Activated naive CD4-positive, alpha-beta T cell treated with anti-CD3 and anti-CD28 coated beads, Interleukin-2, amount 50 U/mL, for 24 hours (primary cell): ENCODE data around the gene RBKS.
"Not testable (repeated sequence)": the region's sequence is repeated elsewhere in the genome, so short reads cannot be mapped to it uniquely, and the experiment has no call there.

Source experiments
- H3K27ac Mint-ChIP-seq: one replicate; pipeline ENCODE4 v1.8.0; 2021; ENCODE audit warnings: mild to moderate bottlenecking, mixed read lengths
- H3K27me3 Mint-ChIP-seq: one replicate; pipeline ENCODE4 v1.8.0; 2021; ENCODE audit warnings: mixed read lengths
- H3K36me3 Mint-ChIP-seq: one replicate; pipeline ENCODE4 v1.8.0; 2021; ENCODE audit warnings: mixed read lengths
- H3K4me1 Mint-ChIP-seq: one replicate; pipeline ENCODE4 v1.8.0; 2021; ENCODE audit warnings: mixed read lengths
- H3K4me3 Mint-ChIP-seq: one replicate; pipeline ENCODE4 v1.8.0; 2021; ENCODE audit warnings: mild to moderate bottlenecking, mixed read lengths
- H3K9me3 Mint-ChIP-seq: one replicate; pipeline ENCODE4 v1.8.0; 2021; ENCODE audit warnings: mixed read lengths

Gene RBKS

DNA sequence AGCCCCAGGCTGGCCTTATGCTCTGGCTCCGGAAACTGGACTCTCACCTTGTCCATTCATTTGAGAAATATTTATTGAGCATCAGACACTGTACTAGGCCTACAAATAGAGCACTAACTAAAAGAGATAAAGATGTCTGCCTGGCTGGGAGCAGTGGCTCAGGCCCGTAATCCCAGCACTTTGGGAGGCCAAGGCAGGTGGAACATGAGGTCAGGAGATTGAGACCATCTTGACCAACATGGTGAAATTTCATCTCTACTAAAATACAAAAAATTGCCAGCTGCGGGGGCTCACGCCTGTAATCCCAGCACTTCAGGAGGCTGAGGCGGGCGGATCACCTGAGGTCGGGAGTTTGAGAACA, 126.3 kb downstream of the RBKS start:
- Mint-ChIP-seq H3K4me1 (peaks cover 13% of the 10 kb centered on the region), H3K9me3 (no peaks in the 10 kb centered on the region), H3K27ac (no peak overlapping the region), H3K4me3 (no peak overlapping the region), H3K27me3 (no peaks in the 10 kb centered on the region), H3K36me3 (no peaks in the 10 kb centered on the region)

- no peak overlapping the region for H3K4me3 Mint-ChIP-seq
Measured at GRCh38 chr2:27762951-27763906, 127.0 kb downstream of the RBKS start.

GRCh38 chr2:27756544-27757498, 133.4 kb downstream of the RBKS start:
- Mint-ChIP-seq H3K27me3 (peaks cover 1% of the 10 kb centered on the region), H3K4me1 (no peaks in the 10 kb centered on the region), H3K27ac (no peak overlapping the region), H3K4me3 (no peak overlapping the region), H3K36me3 (no peaks in the 10 kb centered on the region), H3K9me3 (no peaks in the 10 kb centered on the region)

More at GRCh38 chr2:27762951-27763906, 127.0 kb downstream of the RBKS start:
- H3K36me3 Mint-ChIP-seq = no peaks in the 10 kb centered on the region
- no peaks in the 10 kb centered on the region for H3K27me3 Mint-ChIP-seq
- no peaks in the 10 kb centered on the region for H3K9me3 Mint-ChIP-seq
- H3K4me1 Mint-ChIP-seq = peaks cover 13% of the 10 kb centered on the region
- no peak overlapping the region for H3K27ac Mint-ChIP-seq

DNA sequence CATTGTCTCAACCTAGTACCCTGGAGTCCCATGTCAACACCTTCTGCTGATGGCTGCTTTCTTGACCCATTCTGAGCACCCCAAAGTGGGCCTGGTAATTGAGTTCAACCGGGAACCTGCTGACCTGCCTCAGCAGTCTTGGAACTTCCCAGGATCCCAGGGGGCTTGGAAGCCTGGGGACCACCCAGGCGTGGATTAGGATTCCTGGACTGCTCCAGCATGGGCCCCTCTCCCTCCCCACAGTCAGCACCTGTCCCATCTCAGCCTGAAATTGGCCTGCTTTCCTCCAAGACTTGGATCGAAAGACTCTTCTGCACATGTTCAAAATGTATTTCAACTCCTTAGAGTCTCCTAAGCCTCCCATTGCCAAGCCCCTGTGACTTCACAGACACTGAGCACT, 134.1 kb downstream of the RBKS start:
- H3K27me3 Mint-ChIP-seq = peaks cover 1% of the 10 kb centered on the region
- H3K9me3 Mint-ChIP-seq = no peaks in the 10 kb centered on the region
- H3K27ac Mint-ChIP-seq = no peak overlapping the region

GRCh38 chr2:27754831-27755230, 135.4 kb downstream of the RBKS start:
- no peaks in the 10 kb centered on the region for H3K4me1 Mint-ChIP-seq
- no peak overlapping the region for H3K27ac Mint-ChIP-seq
- H3K4me3 Mint-ChIP-seq = no peak overlapping the region
- no peaks in the 10 kb centered on the region for H3K9me3 Mint-ChIP-seq
- H3K27me3 Mint-ChIP-seq = peaks cover 1% of the 10 kb centered on the region
- no peaks in the 10 kb centered on the region for H3K36me3 Mint-ChIP-seq

More for the DNA sequence above, 134.1 kb downstream of the RBKS start:
- no peaks in the 10 kb centered on the region for H3K4me1 Mint-ChIP-seq
- no peak overlapping the region for H3K4me3 Mint-ChIP-seq
- no peaks in the 10 kb centered on the region for H3K36me3 Mint-ChIP-seq

- Mint-ChIP-seq H3K9me3 (no peaks in the 10 kb centered on the region), H3K36me3 (peaks cover 1% of the 10 kb centered on the region), H3K4me1 (no peaks in the 10 kb centered on the region), H3K27me3 (peaks cover 1% of the 10 kb centered on the region), H3K4me3 (no peak overlapping the region), H3K27ac (no peak overlapping the region)
Measured at GRCh38 chr2:27754138-27754588, 136.0 kb downstream of the RBKS start.

DNA sequence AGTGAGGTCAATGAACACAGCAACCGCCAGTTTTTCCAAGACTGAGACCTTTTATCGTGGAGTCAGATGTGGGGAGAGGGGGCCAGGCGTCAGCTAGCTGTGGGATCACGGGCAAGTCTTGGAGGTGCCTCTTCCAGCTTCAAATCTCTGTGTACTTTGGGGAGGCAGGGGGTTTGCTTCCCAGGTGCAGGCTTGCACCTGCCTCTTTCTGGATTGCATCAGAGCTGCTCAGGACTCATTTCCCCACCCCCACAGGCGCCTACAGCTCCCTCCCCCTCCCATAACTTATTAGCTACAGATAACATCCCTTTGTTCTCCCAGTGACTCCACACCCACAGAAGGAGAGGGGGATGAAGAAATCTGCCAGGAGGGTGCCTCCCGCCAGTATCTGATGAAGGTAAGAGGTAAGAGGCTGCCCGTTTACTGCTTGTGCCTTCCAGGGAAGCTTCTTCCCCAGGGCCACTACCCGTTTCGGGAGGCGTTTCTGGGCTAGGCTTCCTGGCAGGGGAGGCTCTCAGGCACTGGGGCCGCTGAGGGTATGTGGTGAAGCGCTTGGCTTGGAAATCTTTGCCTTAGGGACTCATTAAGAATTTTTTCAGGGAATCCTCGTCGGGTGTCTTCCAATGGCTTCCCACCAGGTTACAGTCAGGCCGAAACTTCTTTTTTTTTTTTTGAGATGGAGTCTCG, 137.5 kb downstream of the RBKS start:
- Mint-ChIP-seq H3K27ac (no peak overlapping the region), H3K27me3 (peaks cover 1% of the 10 kb centered on the region), H3K9me3 (no peaks in the 10 kb centered on the region), H3K36me3 (peaks cover 1% of the 10 kb centered on the region), H3K4me1 (no peaks in the 10 kb centered on the region), H3K4me3 (no peak overlapping the region)

- Mint-ChIP-seq H3K27ac (no peak overlapping the region), H3K9me3 (no peaks in the 10 kb centered on the region), H3K27me3 (no peaks in the 10 kb centered on the region), H3K36me3 (peaks cover 1% of the 10 kb centered on the region), H3K4me3 (no peak overlapping the region), H3K4me1 (no peaks in the 10 kb centered on the region)
Measured at GRCh38 chr2:27751377-27751776, 138.8 kb downstream of the RBKS start.

GRCh38 chr2:27748803-27749554, 141.2 kb downstream of the RBKS start:
- H3K9me3 Mint-ChIP-seq, H3K4me1 Mint-ChIP-seq, H3K4me3 Mint-ChIP-seq, H3K27me3 Mint-ChIP-seq, H3K27ac Mint-ChIP-seq, H3K36me3 Mint-ChIP-seq: not testable (repeated sequence)

GRCh38 chr2:27747827-27748352, 142.3 kb downstream of the RBKS start:
- Mint-ChIP-seq H3K4me1 (no peaks in the 10 kb centered on the region), H3K27me3 (no peaks in the 10 kb centered on the region), H3K27ac (no peak overlapping the region), H3K36me3 (peaks cover 1% of the 10 kb centered on the region), H3K4me3 (no peak overlapping the region), H3K9me3 (no peaks in the 10 kb centered on the region)

- Mint-ChIP-seq H3K27me3 (no peaks in the 10 kb centered on the region), H3K36me3 (peaks cover 1% of the 10 kb centered on the region), H3K4me3 (no peak overlapping the region), H3K4me1 (no peaks in the 10 kb centered on the region), H3K9me3 (no peaks in the 10 kb centered on the region), H3K27ac (no peak overlapping the region)
Measured at GRCh38 chr2:27746325-27746724, 143.9 kb downstream of the RBKS start.

DNA sequence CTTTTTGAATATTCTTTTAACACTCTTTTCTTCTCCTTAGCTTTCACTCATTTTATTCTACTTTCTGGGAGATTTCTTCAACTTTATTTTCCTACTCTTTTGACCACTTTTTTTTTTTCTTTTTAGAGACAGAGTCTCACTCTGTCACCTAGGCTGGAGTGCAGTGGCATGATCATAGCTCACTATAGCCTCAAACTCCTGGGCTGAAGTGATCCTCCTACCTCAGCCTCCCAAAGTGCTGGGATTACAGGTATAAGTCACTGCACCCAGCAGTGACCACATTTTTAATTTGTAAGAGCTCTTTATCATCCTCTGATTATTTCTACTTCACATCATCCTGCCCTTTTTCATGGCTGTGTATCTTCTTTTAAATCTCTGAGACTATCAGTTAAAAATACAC, 144.7 kb downstream of the RBKS start:
- not testable (repeated sequence) for H3K9me3 Mint-ChIP-seq

DNA sequence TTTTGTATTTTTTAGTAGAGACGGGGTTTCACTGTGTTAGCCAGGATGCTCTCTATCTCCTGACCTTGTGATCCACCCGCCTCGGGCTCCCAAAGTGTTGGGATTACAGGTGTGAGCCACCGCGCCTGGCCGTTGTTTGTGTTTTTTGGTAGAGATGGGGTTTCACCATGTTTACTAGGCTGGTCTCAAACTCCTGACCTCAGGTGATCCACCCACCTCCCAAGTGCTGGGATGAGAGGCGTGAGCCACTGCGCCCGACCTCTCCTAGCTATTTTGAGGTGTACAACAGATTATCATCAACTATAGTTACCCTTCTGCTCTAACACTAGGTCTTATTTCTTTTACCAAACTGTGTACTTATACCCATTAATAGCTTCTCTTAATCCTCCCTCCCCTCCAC, 147.6 kb downstream of the RBKS start:
- Mint-ChIP-seq H3K27me3 (no peaks in the 10 kb centered on the region), H3K4me3 (no peak overlapping the region), H3K4me1 (no peaks in the 10 kb centered on the region), H3K36me3 (no peaks in the 10 kb centered on the region), H3K27ac (no peak overlapping the region), H3K9me3 (no peaks in the 10 kb centered on the region)

More for the DNA sequence above, 144.7 kb downstream of the RBKS start:
- not testable (repeated sequence) for H3K27me3 Mint-ChIP-seq, H3K27ac Mint-ChIP-seq, H3K4me3 Mint-ChIP-seq, H3K4me1 Mint-ChIP-seq, H3K36me3 Mint-ChIP-seq

DNA sequence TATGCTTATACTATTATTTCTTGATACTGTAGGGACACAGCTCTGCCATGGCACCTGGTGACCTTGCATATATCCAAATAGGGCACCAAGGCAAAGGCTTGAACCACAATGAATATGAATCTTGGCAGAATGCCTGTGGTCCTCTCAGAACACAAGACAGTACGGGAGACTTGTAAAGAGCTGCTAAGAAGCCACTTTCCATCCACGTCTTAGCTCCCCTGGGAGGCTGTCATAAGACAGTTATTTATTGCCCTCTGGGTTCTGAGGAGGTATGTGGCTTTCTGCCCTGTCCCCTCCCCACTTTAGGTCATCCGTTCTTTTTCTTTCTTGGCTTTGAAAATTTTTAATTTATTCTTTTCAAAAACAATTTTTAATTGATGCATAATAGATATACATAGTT, 148.5 kb downstream of the RBKS start:
- Mint-ChIP-seq H3K36me3 (no peaks in the 10 kb centered on the region), H3K9me3 (no peaks in the 10 kb centered on the region), H3K4me3 (no peak overlapping the region), H3K4me1 (peaks cover 3% of the 10 kb centered on the region), H3K27me3 (no peaks in the 10 kb centered on the region), H3K27ac (no peak overlapping the region)

DNA sequence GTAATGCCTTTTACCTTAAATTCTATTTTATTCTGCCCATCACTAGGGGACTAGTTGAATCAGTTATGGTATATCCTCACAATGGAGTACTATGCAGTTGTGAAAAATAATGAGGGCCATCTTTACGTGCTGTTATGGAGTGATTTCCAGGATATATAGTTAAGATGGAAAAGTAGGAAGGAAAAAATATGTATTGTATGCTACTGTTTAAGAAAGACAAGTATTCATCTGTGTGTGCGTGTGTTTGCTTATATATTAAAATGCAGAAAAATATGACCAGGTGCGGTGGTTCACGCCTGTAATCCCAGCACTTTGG, 151.2 kb downstream of the RBKS start:
- Mint-ChIP-seq H3K4me1 (peaks cover 17% of the 10 kb centered on the region), H3K27ac (no peak overlapping the region), H3K9me3 (no peaks in the 10 kb centered on the region), H3K27me3 (no peaks in the 10 kb centered on the region), H3K4me3 (no peak overlapping the region), H3K36me3 (no peaks in the 10 kb centered on the region)
